Progenitor cell of endocrine pancreas (in vitro differentiated cells): ENCODE measurements around the gene TYRP1. TPM values are rescaled to one million over a fixed set of nuclear protein-coding genes. Genes with fewer than 3 reads are reported as not detected.

Source experiments
- DNase-seq: peaks from one replicate; pipeline ENCODE4 v3.0.0; 2021; ENCODE audit warnings: low spot score; ENCODE audit not compliant: unreplicated experiment
- H3K27ac Mint-ChIP-seq: 2 replicates; pipeline ENCODE4 v1.8.0; 2021; ENCODE audit warnings: mild to moderate bottlenecking, moderate library complexity, mixed read lengths
- H3K27me3 Mint-ChIP-seq: 2 replicates; pipeline ENCODE4 v1.8.0; 2021; ENCODE audit warnings: mixed read lengths
- H3K36me3 Mint-ChIP-seq: 2 replicates; pipeline ENCODE4 v1.8.0; 2022; ENCODE audit warnings: mixed read lengths; ENCODE audit not compliant: insufficient read depth
- H3K4me1 Mint-ChIP-seq: 2 replicates; pipeline ENCODE4 v1.8.0; 2021; ENCODE audit warnings: low read depth, mixed read lengths
- H3K4me3 Mint-ChIP-seq: 2 replicates; pipeline ENCODE4 v1.8.0; 2021; ENCODE audit warnings: low read depth, mild to moderate bottlenecking, moderate library complexity, mixed read lengths
- H3K9me3 Mint-ChIP-seq: 2 replicates; pipeline ENCODE4 v1.8.0; 2021; ENCODE audit warnings: low read depth, mixed read lengths
- CTCF ChIP-seq: fragments of 200-600 bp; sonication (generic); IDR thresholded peaks from one replicate; pipeline ENCODE4 v1.5.0; 2021; ENCODE audit warnings: antibody characterized with exemption, mild to moderate bottlenecking; ENCODE audit not compliant: unreplicated experiment
- total RNA-seq: library from RNA; stranded (reverse); gene quantifications from 2 replicates; pipeline ENCODE4 v1.2.1, GENCODE V29; 2021

TYRP1 gene
- total RNA-seq, 1 donor from 2014 or later = not detected

DNA sequence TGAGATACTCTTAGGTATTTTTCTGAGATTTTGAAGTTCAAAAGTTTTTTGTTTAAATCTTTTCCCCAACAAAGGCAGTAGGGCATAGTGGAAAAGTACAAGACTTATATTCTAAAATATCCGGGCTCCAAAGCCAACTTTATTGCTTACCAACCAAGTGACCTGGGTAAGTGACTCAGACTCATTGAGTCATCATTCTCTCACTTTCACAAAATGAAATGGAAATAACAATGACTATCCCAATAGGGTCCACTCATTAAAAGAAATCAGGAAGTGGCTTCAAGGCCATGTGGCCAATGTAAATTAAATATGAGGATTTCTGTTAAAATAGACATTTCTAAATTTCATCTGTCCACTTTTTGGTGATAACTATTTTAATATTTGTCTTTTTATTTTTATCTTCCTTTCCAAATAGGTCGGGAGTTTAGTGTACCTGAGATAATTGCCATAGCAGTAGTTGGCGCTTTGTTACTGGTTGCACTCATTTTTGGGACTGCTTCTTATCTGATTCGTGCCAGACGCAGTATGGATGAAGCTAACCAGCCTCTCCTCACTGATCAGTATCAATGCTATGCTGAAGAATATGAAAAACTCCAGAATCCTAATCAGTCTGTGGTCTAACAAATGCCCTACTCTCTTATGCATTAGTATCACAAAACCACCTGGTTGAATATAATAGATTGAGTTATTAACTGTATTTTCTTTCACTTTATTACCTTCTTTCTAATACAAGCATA is 15.5 kb downstream of the TYRP1 start:
- Mint-ChIP-seq H3K27ac (no peak overlapping the region), H3K4me3 (no peak overlapping the region), H3K9me3 (no peaks in the 10 kb centered on the region), H3K27me3 (no peaks in the 10 kb centered on the region), H3K4me1 (no peaks in the 10 kb centered on the region), H3K36me3 (no peaks in the 10 kb centered on the region)
- TF ChIP-seq CTCF = no peak
- DNase-seq = no peak

- no peaks in the 10 kb centered on the region for H3K27me3 Mint-ChIP-seq
- TF ChIP-seq CTCF = no peak
- no peak for DNase-seq
- H3K4me3 Mint-ChIP-seq = no peak overlapping the region
- H3K27ac Mint-ChIP-seq = no peak overlapping the region
- H3K9me3 Mint-ChIP-seq = no peaks in the 10 kb centered on the region
- no peaks in the 10 kb centered on the region for H3K4me1 Mint-ChIP-seq
- no peaks in the 10 kb centered on the region for H3K36me3 Mint-ChIP-seq
Observed at GRCh38 chr9:12712532-12712931, 19.3 kb downstream of the TYRP1 start.

DNA sequence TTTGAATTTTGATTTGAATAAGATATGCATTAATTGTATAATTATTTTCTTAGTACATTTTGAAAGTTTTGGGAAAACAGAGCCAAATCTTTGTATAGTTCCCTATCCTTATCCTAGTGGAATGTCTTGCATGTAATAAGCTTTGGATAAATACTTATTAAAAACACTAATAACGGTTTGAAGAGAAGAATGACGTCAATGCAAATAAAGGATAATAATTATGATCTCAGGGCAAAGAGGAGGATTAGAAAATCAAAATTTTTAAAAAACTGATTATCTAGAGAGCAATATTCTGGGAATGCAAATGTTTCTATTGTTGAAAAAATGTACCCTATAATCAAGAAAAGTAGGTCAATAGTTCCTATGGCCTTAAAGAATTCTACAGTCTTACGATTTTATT is 22.1 kb downstream of the TYRP1 start:
- Mint-ChIP-seq H3K27me3 (no peaks in the 10 kb centered on the region), H3K27ac (no peak overlapping the region), H3K4me1 (peaks cover 5% of the 10 kb centered on the region), H3K36me3 (no peaks in the 10 kb centered on the region), H3K9me3 (no peaks in the 10 kb centered on the region), H3K4me3 (no peak overlapping the region)
- TF ChIP-seq CTCF = no peak
- DNase-seq = no peak

DNA sequence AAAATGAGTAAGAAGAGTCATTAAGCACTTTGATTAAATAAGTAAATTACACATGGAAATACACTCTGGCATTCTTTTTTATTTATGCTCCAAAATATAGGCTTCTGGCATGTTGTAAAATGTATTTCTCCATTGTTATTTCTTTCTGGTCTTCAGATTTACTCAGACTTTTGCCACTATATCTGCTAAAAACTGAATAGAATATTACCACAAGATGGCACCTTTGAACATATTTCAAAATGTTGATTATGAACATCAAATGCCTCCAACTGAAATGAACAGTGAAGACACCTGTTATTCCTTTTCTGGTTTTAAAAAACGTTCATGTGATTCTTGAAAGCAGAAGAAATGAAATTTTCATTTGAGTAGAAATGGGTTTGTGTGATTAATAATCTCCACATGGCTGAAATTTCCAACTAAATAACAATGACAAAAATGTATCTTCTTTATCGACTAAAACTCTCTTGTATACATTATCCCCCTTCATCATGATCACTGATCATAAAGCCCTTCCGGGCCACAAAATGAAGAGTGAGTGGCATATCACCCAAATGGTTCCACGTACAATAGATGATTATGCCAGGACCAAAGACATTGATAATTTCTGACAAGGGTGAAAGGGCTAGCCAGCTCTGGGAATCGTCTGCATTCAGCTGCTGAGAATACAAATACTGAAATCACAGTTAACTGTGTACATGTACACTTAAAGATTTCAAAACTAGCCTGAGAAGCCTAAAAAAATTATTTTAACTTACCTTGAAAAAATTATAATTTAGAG is 23.8 kb downstream of the TYRP1 start:
- H3K4me1 Mint-ChIP-seq = peaks cover 5% of the 10 kb centered on the region
- no peaks in the 10 kb centered on the region for H3K9me3 Mint-ChIP-seq
- H3K27ac Mint-ChIP-seq = no peak overlapping the region
- no peak for TF ChIP-seq CTCF
- H3K27me3 Mint-ChIP-seq = no peaks in the 10 kb centered on the region
- H3K36me3 Mint-ChIP-seq = no peaks in the 10 kb centered on the region
- H3K4me3 Mint-ChIP-seq = no peak overlapping the region
- DNase-seq = no peak

DNA sequence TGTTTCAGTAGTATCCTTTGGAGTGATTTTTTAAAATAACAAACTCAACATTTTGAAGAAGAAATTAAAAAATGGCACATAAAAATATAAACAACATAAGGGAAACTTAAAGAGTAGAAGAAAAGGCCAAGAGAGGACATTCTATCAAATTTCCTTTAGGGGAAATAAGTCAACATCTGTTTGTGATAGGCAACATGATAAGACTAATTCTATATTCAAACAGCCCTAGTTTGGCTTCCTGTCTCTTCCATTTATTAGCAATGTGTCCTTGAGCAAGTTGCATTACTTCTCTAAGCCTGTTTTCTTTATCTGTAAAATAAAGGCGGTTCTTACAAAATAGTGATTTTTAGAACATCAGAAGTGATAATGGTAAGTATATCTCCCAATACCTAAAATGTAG is 24.7 kb downstream of the TYRP1 start:
- Mint-ChIP-seq H3K36me3 (no peaks in the 10 kb centered on the region), H3K9me3 (no peaks in the 10 kb centered on the region), H3K27ac (no peak overlapping the region), H3K4me1 (peaks cover 5% of the 10 kb centered on the region), H3K27me3 (no peaks in the 10 kb centered on the region), H3K4me3 (no peak overlapping the region)
- no peak for TF ChIP-seq CTCF
- DNase-seq = no peak
